GM21526 (cell line): ENCODE results near the gene ARID1B.

Experiments used
- ATAC-seq: cut with Tn5 transposase; IDR thresholded peaks from one replicate; pipeline ENCODE4 v1.9.1; 2021; ENCODE audit warnings: moderate library complexity; ENCODE audit not compliant: unreplicated experiment, low FRiP score

The ARID1B gene

GRCh38 chr6:156900292-156900691 lies 123.1 kb downstream of the ARID1B start:
- ATAC-seq, result no peak

GRCh38 chr6:156901309-156902019 lies 124.3 kb downstream of the ARID1B start:
- no peak for ATAC-seq

DNA sequence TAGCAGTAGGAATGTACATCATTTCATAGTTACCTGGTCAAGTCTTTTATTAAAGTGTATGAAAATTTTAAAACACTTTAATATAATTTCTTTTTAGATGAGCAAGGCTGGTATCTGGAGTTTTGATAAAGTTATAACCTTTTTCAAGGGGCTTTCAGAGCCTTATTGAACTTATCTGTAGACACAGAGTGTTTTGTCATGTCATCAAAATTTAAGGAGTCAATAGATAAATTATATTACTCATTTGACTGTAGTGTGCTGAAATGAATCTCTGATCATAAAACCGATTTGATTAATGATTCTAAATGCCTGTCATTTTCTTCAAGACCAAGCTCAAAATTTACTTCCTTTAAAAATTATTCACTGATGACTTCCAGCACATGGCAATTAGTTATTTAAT lies 125.6 kb downstream of the ARID1B start:
- no peak for ATAC-seq

DNA sequence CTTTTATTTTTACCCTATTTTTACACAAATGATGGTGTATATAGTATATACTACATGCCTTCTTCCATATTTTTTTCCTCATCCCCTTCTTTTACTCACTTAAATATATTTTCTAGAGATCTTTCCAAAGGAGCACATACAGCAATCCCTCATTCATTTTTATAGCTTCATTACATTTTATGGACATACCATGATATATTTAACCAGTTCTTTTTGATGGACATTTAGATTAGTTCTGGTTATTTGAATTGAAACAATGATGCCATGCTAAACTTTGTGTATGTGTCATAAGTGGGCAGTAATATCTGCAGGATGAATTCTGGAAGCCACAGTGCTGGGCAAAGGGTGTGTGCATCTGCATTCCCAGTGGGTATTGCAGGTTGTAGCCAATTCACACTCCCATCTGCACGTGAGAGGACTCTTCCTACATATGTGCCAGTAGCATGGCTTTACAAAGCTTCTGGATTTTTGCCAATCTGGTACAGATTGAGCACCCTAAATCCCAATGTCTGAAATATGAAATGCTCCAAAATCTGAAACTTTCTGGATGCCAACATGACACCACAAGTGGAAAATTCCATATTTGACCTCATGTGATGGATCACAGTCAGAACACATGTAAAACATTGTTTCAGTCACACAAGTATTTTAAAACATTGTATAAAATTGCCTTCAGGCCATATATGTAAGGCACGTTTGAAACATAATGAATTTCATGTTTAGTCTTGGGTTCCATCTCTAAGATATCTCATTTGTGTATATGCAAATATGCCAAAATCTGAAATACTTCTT lies 127.2 kb downstream of the ARID1B start:
- no peak for ATAC-seq

- no peak for ATAC-seq
Observed at GRCh38 chr6:156905801-156906200, 128.6 kb downstream of the ARID1B start.

- ATAC-seq, result no peak
Observed at GRCh38 chr6:156906451-156906850, 129.3 kb downstream of the ARID1B start.

DNA sequence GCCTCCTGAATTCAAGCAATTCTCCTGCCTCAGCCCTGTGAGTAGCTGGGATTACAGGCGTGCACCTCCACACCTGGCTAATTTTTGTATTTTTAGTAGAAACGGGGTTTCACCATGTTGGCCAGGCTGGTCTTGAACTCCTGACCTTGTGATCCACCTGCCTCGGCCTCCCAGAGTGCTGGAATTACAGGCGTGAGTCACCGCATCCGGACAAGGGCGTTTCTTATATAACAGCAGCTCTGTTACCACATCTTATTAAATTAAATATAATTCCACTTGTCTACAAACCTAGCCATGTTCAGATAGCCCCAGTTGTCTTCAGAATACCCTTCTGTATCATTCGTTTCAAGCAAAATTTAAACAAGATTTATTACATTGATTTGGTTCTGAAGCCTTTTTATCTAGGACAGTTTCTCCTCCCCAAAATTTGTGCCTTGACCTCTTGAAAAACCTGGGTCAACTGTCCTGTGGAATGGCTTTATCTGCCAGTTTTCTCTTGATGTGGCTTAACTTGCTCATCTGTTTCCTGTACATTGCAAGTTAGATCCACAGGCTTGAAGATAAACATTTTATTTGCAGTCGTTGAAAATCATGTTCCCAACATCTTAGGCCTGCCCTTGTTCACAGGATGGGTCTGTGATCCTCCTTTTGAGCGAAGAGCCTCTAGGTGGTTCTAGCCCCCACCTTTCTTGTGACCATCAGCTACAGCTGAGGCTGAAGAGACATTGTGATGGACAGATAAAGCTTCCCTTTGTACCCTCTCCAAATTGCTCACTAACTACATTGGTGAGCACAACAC lies 132.2 kb downstream of the ARID1B start:
- no peak for ATAC-seq

DNA sequence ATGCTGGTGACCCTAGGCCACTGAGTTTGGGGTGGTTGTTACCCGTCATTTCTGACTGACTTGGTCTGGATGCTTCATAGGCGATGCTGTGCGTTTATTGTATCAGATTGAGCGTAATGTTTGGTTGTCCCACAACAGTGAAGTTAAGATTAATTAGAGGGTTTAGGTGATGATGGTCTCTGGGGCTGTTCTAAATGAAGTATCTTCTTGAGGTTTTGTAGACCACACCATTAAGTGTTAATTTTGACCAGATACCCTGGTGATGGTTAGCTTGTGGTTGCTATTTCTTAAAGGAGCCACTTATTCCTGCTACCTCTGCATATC lies 132.8 kb downstream of the ARID1B start:
- no peak for ATAC-seq

GRCh38 chr6:156910938-156911337 lies 133.8 kb downstream of the ARID1B start:
- ATAC-seq, result no peak

- no peak for ATAC-seq
Observed at GRCh38 chr6:156911581-156911980, 134.4 kb downstream of the ARID1B start.

- ATAC-seq, result no peak
Observed at GRCh38 chr6:156912431-156912830, 135.3 kb downstream of the ARID1B start.

GRCh38 chr6:156914181-156914580 lies 137.0 kb downstream of the ARID1B start:
- ATAC-seq, result no peak

DNA sequence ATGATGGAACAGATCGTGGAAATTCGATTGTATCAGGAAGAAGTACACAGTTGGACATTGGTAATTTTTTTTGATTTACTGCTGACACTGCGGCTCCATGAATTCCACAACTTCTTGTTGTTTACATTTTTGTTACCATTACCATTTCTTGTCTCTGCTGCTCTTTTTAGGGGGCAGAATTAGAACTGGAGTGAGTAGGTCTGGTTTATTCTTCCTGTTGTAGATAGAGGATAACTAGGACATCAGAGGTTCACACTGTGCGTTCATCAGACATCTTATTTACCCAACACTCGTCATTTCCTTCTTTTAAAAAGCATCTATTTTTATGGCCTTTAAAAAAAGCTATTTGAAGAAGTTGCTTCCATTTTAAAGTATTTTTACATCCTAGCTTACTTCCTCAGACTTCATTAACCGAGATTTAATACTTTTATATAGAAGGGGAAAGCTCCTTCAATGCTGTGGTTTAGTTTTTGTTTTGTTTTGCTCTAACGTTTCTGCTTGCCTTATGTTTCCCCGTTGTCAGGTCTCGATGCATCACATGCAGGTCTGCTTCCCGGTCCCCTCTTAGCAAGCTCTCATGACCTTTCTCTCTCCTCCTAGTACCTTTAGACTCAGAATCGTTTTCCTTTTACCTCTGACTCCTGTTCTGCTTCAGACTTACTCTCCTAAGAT lies 139.1 kb downstream of the ARID1B start:
- ATAC-seq, result no peak

- ATAC-seq, result peak; percentile 57
Observed at GRCh38 chr6:156917213-156917612, 140.0 kb downstream of the ARID1B start.

DNA sequence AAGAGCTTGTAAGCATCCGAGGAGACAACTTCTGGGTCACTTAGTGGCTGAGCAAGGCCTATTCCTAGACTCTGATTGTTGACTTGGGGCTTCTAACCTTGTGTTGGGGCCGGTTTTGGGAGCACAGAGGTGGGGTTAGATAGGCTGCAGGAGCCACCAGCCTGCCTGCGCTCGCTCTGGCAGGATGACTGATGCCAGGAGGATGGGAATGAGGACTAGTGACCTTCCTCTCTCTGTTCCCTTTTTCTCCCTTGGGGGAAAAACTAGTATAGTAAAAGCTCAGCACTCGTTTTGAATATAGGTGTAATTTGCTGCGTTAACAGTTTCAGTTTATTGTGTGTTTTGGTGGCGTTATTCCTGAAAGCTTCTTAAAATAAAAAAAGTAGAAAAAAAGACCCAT lies 141.5 kb downstream of the ARID1B start:
- ATAC-seq, result no peak

- no peak for ATAC-seq
Observed at GRCh38 chr6:156919370-156919769, 142.2 kb downstream of the ARID1B start.

DNA sequence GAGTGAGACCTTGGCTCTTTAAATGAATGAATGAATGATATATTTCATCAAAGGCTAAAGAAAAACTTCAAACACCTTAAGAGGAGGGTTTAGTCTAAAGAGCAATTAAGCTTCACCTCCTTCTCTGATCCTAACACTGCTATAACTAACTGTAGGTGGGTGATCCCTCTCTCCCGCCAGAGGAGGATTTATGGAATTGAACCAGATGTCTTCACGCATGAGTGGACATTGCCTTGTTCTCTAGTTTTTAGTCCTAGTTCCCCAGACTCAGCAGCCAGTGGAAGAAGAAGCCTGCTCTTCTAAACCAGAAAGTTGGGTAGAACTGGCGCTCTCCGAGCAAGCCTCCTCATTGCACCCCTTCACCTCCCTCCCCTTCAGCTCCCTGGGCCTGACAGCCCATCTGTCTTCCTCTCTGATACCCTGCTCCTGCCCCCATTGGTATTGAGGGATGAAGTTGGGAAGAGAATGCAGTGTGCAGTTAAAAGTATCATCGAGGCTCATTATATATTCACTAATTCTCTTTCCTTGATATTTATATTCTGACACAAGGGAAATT lies 142.7 kb downstream of the ARID1B start:
- ATAC-seq, result no peak

GRCh38 chr6:156924246-156924645 lies 147.1 kb downstream of the ARID1B start:
- no peak for ATAC-seq

- ATAC-seq, result no peak
Observed at GRCh38 chr6:156925026-156925425, 147.8 kb downstream of the ARID1B start.
